GM21529 (cell line): Measurements from ENCODE around the gene ZCCHC17.
"Not testable (repeated sequence)": the region's sequence is repeated elsewhere in the genome, so short reads cannot be mapped to it uniquely, and the experiment has no call there.

Experiments used
- ATAC-seq: cut with Tn5 transposase; IDR thresholded peaks from one replicate; pipeline ENCODE4 v1.9.1; 2021; ENCODE audit not compliant: unreplicated experiment

ZCCHC17 gene

DNA sequence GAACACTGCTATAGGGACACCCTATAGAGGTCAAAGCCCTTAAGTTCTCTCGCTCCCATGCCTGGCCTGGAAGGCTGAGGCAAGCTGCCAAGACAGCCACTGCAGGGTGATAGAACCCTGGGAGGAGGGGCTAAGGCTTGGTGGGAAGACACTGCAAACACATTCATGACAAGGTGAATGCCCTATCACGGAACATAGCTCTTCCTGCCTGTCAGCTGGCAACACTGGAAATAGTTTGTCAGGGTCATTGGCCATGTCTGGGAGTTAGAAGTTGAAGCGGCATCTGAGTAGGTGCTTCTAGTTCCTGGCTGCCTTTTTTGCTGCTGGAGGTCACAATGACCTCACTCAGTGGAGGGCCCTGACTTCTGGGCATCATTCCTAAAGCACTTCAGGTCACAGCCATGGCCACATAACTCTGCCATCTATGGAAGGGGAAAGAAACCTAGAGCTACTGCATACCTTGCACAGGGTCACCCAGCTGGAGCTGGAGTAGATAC lies 71.8 kb downstream of the ZCCHC17 start:
- no peak for ATAC-seq

DNA sequence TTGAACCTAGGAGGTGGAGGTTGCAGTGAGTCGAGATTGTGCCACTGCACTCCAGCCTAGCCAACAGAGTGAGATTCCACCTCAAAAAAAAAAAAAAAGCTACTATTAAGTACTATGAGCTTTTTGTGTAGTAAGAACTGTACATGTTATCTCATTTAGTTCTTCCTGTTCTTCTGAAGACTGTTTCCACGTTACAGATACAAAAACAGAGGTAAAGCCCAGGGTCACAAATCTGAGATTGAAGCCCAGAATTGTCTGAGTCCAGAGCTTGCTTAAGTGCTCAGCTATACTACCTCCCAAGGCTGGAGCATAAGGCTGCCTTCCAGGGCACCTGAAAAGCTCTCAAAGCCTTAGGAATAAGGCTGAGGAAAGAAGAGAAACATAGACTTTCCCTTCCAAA lies 73.2 kb downstream of the ZCCHC17 start:
- ATAC-seq = no peak

- ATAC-seq = no peak
Measured at GRCh38 chr1:31370565-31370964, 73.7 kb downstream of the ZCCHC17 start.

DNA sequence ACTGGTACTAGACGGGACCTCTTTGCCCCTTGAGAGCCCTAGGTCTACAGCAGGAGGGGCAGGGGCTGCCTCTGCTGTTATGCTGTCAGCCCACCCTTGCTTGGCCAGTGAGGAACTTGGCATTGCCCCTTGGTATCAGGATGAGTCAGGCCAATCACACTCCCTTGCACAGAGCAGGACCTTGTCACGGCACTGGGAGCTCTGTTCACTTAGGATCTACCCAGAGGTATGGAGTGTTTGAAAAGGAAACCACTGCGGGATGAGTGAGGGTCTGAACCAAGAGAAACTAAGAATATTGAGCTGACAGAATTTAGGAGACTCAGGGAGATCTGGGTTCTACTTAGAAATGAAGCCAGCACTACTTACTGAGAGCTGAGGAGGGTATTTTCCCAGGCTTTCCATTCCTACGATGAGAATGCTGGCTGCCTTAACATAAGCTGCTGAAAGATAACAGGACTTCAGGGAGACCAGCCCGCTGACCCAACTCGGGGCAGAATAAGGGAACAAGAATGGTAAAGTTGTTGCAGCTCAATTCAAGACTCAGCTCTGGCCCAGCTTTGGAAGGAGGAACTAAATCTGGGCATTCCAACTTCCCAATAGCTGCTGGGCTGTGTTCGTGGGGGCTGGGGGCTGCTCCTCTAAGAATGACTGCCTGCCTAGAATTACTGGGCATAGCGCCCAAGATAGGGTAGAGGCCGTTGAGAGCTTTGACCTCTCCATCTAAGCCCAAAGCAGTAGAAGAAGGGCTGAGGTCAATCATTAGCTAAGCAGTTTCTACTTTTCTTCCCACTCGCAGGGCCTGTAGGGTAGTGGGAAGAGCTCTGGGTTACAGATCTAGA lies 74.5 kb downstream of the ZCCHC17 start:
- no peak for ATAC-seq

- no peak for ATAC-seq
Measured at GRCh38 chr1:31372051-31372450, 75.2 kb downstream of the ZCCHC17 start.

DNA sequence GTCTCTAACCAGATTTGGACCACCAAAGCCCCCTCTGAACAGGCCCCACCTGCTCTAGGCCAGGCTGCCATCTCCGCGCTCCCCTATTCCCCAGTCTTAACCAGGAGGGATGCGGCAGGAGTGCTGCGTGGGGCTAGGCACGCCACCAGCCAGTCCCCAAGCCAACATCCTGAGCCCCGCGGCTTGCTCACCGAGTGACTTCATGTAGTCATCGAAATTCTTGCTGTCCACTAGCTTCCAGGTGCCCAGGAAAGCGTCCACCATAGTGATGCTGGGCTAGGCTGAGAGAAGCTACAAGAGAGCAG lies 75.9 kb downstream of the ZCCHC17 start:
- no peak for ATAC-seq

- no peak for ATAC-seq
Measured at GRCh38 chr1:31373056-31373896, 76.4 kb downstream of the ZCCHC17 start, which contains the start of gene FABP3. TSS of gene FABP3 (minus strand) at chr1:31373076. CDS start at chr1:31373014, 62 bp downstream.

GRCh38 chr1:31373897-31374486 lies 77.2 kb downstream of the ZCCHC17 start:
- ATAC-seq = no peak

- ATAC-seq = no peak
Measured at GRCh38 chr1:31374511-31375196, 77.8 kb downstream of the ZCCHC17 start.

DNA sequence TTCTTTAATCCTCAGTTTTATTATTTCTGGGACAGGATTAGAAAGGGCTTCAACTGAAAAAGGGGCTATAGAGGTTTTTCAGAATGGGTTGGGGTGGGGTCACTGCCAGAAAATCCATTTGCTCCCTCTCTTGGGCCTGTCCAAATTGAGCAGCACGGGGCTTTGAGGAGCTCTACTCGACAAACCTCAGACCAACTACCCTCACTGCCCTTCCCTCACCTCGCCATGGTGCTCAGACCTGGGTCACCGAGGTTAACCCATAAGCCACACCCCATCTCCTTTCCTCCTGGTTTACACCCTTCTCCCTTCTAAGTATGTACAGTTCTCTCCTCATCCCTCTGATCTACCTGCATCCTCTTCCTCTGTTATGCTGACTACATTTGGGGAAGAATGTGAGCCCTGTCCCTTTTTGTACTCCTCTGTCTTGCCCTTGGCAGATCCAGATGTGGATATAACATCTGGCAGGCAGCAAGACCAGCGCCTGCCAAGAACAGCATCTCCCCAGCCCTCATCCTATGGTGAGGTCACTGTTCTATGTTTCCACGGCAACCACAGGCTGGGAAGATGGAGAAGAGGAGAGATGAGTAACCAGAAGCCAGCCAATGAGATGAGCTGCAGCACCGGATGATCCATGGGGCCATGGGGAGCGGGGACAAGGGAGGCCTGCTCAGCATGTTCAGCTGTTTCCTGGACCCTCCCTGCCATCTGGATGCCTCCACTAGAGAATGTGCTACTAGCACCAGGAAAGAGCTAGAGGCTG lies 79.7 kb downstream of the ZCCHC17 start:
- ATAC-seq = no peak

- no peak for ATAC-seq
Measured at GRCh38 chr1:31377364-31377863, 80.6 kb downstream of the ZCCHC17 start.

GRCh38 chr1:31378001-31378400 lies 81.2 kb downstream of the ZCCHC17 start:
- no peak for ATAC-seq

DNA sequence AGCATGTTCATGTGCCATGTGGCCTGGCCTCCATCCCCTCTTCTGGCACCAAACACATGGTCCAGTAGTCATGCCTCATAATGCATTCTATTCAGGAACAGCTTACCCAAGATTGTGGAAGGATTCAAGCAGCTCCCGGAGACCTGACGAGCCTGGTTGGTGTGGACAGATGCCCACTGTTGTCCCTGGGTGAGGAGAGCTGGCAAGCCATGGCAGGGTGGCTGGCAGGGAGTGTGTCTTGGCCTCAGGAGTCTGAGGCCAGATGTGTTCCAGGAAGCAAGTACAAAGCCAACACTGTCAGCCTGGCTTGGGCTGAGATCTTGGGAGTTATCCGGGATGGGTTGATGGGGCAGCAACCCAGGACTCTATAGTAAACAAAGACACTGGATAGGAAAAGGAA lies 83.3 kb downstream of the ZCCHC17 start:
- no peak for ATAC-seq

GRCh38 chr1:31381394-31382294 lies 84.8 kb downstream of the ZCCHC17 start:
- no peak for ATAC-seq

GRCh38 chr1:31382379-31382989 lies 85.7 kb downstream of the ZCCHC17 start:
- no peak for ATAC-seq

GRCh38 chr1:31383967-31384366 lies 87.1 kb downstream of the ZCCHC17 start:
- no peak for ATAC-seq

DNA sequence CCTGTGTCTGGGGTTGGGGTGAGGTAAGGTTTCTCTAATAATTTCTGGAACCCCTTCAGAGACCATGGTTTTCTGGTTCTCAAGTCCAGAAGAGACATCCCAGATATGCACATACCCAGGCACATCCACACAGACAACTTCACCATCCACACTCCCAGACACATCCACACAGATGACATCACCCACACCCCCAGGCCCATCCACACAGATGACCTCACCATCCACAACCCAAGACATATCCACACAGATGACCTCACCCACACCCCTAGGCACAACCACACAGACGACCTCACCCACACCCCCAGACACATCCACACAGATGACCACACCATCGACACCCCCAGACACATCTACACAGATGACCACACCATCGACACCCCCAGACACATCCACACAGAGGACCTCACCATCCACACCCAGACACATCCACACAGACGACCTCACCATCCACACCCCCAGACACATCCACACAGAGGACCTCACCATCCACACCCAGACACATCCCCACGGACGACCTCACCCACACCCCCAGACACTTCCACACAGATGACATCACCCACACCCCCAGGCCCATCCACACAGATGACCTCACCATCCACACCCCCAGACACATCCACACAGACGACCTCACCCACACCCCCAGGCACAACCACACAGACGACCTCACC lies 89.9 kb downstream of the ZCCHC17 start:
- not testable (repeated sequence) for ATAC-seq

- ATAC-seq = no peak
Measured at GRCh38 chr1:31387612-31388011, 90.8 kb downstream of the ZCCHC17 start.
